ENCODE results near the gene FERD3L.

DNA sequence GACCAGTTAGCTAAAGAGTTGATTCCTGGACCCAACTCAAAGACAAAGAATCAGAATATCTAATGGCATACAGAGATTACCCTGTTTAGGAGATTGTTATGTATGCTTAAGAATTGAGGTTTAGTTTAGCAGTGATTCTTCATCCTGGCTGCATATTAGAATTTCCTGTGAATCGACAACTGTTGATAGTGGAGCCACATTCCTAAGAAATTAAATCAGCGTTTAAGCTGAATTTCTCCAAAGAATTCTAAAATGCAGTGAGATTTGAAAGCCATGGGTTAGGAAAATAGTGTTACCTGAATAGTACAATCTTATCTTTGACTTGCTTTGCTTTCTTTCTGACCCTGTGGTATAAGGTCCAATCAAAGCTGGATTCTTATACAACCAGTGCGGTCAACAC lies 16.4 kb upstream of the FERD3L start:
- TF ChIP-seq, protein P1, sequence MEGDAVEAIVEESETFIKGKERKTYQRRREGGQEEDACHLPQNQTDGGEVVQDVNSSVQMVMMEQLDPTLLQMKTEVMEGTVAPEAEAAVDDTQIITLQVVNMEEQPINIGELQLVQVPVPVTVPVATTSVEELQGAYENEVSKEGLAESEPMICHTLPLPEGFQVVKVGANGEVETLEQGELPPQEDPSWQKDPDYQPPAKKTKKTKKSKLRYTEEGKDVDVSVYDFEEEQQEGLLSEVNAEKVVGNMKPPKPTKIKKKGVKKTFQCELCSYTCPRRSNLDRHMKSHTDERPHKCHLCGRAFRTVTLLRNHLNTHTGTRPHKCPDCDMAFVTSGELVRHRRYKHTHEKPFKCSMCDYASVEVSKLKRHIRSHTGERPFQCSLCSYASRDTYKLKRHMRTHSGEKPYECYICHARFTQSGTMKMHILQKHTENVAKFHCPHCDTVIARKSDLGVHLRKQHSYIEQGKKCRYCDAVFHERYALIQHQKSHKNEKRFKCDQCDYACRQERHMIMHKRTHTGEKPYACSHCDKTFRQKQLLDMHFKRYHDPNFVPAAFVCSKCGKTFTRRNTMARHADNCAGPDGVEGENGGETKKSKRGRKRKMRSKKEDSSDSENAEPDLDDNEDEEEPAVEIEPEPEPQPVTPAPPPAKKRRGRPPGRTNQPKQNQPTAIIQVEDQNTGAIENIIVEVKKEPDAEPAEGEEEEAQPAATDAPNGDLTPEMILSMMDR (conservative IDR thresholded peaks at IDR 0.05 in 1 of 2, IDR thresholded peaks at IDR 0.05 in 1 of 2; ENCODE audit: extremely low read depth in 1 of 2, insufficient read depth in 1 of 2, low read depth in 1 of 2, low read length in 2 of 2), result no peak
- no peak for TF ChIP-seq EZH2 (IDR thresholded peaks at IDR 0.05; ENCODE audit: borderline replicate concordance, low read length)
